ENCODE data around the gene MPP1. TPM values are rescaled to one million over a fixed set of nuclear protein-coding genes. Genes with fewer than 3 reads are reported as not detected.

MPP1 gene
- polyA plus RNA-seq, 1 experiment, result 14.2 TPM

DNA sequence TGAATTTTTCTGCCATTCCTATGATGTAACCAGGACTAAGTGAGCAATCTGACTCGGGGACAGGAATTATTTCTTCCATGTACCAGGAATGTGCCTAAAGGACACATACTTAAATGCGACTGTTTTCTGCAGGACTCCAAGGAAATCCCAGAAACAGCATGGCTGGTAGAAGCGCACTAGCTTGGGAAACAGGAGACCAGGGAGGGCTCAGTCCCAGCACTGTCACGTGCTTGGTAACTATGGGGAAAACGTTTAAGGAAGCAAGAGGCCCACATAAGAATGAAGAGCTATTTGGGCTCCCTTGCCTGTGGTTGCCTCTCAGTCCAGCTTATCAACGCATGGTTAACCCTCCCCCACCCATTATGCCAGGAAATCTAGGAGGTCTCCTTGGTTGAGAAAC is 19.6 kb downstream of the MPP1 start:
- TF ChIP-seq, protein P1, sequence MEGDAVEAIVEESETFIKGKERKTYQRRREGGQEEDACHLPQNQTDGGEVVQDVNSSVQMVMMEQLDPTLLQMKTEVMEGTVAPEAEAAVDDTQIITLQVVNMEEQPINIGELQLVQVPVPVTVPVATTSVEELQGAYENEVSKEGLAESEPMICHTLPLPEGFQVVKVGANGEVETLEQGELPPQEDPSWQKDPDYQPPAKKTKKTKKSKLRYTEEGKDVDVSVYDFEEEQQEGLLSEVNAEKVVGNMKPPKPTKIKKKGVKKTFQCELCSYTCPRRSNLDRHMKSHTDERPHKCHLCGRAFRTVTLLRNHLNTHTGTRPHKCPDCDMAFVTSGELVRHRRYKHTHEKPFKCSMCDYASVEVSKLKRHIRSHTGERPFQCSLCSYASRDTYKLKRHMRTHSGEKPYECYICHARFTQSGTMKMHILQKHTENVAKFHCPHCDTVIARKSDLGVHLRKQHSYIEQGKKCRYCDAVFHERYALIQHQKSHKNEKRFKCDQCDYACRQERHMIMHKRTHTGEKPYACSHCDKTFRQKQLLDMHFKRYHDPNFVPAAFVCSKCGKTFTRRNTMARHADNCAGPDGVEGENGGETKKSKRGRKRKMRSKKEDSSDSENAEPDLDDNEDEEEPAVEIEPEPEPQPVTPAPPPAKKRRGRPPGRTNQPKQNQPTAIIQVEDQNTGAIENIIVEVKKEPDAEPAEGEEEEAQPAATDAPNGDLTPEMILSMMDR (IDR thresholded peaks at IDR 0.05; ENCODE audit: insufficient read depth, low read depth, low read length), result no peak
- Histone ChIP-seq H3K36me3 (ENCODE audit: control insufficient read depth, insufficient read depth, low read length) (no peaks in the 10 kb centered on the region), H3K4me3 (ENCODE audit: low read depth, low read length) (no peak overlapping the region), H3K27me3 (ENCODE audit: control insufficient read depth, insufficient read depth, low read length) (no peaks in the 10 kb centered on the region)
- ChIA-PET CTCF (interaction anchor here (0.6 kb wide), 1 partner anchor 21 kb away, joined by 3 read pairs; no protein-coding TSS in a partner anchor), POLR2A (no interaction called here)
- DNase-seq (ENCODE audit: low read depth), result no peak

DNA sequence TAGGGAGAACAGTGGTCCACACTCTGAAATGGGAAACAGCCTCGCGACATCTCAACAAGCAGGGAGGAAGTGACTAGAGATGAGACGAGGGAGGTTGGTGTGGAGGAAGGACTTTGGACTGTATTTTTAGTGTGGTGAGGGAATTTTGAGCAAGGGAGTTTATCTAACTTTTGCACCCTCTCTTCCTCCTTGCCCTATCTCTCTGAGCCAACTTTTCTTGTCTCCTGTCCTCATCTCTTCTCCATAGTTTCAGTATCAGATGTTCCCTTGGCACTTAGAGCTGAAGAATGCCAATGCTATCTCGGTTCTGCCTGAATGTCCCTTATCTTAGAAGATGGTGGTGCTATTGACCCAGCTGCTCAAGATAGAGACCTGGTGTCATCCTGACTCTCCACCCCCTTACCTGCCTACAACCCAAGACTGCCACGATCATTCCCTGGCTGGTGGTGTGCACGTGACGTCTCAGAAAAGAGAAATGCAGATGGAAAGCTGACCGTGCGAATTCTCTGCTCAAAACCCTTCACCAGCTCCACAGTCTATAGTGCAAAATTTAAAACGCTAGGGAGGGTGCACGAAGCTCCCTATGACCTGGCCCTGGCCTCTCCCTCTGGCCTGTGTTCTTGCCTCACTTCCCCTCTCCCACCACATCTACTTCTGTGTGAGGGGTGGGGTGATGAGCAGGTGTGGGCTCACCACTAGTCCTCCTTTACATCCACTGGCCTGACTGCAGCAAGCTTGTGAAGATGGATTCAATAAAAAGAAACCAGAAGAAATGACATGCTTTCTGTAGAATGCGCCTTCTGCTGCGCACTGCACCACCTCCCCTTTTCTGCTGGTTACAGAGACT is 20.9 kb downstream of the MPP1 start:
- no peak for DNase-seq (ENCODE audit: low read depth)
- TF ChIP-seq, protein P1 (IDR thresholded peaks at IDR 0.05; ENCODE audit: insufficient read depth, low read depth, low read length), result no peak
- H3K36me3 ChIP-seq (ENCODE audit: control insufficient read depth, insufficient read depth, low read length), result no peaks in the 10 kb centered on the region
- no peaks in the 10 kb centered on the region for H3K27me3 ChIP-seq (ENCODE audit: control insufficient read depth, insufficient read depth, low read length)
- ChIA-PET POLR2A (no interaction called here), CTCF (no interaction called here)
- H3K4me3 ChIP-seq (ENCODE audit: low read depth, low read length), result no peak overlapping the region

DNA sequence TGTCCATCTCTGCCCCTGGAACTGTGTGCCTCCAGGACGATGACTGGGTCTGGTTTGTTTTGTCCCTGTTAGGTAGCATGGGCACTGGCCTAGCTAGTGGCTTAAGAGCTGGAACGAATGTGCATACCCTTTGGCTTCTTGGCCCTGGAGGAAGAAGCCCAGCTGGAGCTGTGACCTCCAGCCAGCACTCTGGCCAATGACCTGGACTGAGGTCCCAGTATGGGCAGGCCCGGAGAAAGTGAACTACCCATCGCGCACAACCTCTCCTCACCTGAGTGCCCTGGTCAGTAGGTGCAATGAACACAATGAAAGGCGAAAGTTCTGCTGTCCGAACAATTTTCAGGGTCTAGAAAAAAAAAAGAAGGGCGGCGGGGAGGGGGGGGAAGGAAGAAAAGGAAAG is 24.3 kb downstream of the MPP1 start:
- no peak overlapping the region for H3K4me3 ChIP-seq (ENCODE audit: low read depth, low read length)
- H3K27me3 ChIP-seq (ENCODE audit: control insufficient read depth, insufficient read depth, low read length), result no peaks in the 10 kb centered on the region
- DNase-seq (ENCODE audit: low read depth), result no peak
- peaks cover 6% of the 10 kb centered on the region for H3K36me3 ChIP-seq (ENCODE audit: control insufficient read depth, insufficient read depth, low read length)
- TF ChIP-seq, protein P1 (IDR thresholded peaks at IDR 0.05; ENCODE audit: insufficient read depth, low read depth, low read length), result no peak
- POLR2A ChIA-PET, result no interaction called here
- CTCF ChIA-PET, result interaction anchor here (1.0 kb wide), 1 partner anchor 14 kb away, joined by 3 read pairs; no protein-coding TSS in a partner anchor

DNA sequence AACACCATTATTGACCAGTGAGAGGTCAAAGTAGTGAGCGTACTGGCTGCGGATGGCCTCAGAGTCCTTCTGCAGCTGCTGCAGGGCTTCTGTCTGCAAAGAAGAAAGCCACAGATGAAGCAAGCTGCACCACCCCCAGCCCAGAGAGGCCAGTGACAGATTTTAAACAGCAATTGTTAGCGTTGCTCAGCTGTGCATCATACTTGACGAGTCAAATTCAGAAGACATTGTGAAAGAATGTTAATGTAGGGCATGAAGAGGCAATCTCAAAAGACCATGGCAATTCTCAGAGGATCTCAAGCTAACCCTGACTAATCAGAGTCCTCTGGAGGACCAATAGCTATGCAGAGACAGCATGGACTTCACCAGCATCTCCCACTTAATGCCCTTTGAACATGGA is 26.0 kb downstream of the MPP1 start:
- ChIA-PET POLR2A (no interaction called here), CTCF (no interaction called here)
- DNase-seq (ENCODE audit: low read depth), result no peak

DNA sequence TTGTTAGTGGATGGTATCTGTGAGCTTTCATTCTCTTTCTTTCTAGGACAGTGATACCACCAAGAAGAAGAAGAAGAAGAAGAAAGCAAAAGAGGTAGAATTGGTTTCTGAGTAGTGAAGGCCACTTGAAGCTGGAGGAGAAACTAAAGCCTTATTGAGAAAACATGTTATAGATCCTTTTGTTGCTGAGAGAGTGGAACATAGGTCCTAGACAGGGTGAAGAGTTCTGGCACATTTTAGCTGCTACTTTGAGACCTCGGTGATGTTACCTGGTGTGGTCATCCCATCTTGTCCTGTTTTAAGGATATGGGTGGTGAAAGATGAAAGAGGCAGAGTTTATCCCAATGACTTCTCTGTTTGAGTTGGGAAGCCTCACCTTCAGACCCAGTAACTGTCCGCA is 28.5 kb downstream of the MPP1 start:
- POLR2A ChIA-PET, result no interaction called here
- CTCF ChIA-PET, result interaction anchor here (1.4 kb wide), 1 partner anchor 15 kb away, joined by 3 read pairs; the partner anchor contains the start of gene DKC1
- TF ChIP-seq, protein P1 (IDR thresholded peaks at IDR 0.05; ENCODE audit: insufficient read depth, low read depth, low read length), result no peak
- DNase-seq (ENCODE audit: low read depth), result no peak
- Histone ChIP-seq H3K36me3 (ENCODE audit: control insufficient read depth, insufficient read depth, low read length) (peaks cover 13% of the 10 kb centered on the region), H3K4me3 (ENCODE audit: low read depth, low read length) (no peak overlapping the region), H3K27me3 (ENCODE audit: control insufficient read depth, insufficient read depth, low read length) (no peaks in the 10 kb centered on the region)

More for the DNA sequence above, 26.0 kb downstream of the MPP1 start:
- Histone ChIP-seq H3K36me3 (ENCODE audit: control insufficient read depth, insufficient read depth, low read length) (peaks cover 12% of the 10 kb centered on the region), H3K27me3 (ENCODE audit: control insufficient read depth, insufficient read depth, low read length) (no peaks in the 10 kb centered on the region), H3K4me3 (ENCODE audit: low read depth, low read length) (no peak overlapping the region)
- TF ChIP-seq, protein P1 (IDR thresholded peaks at IDR 0.05; ENCODE audit: insufficient read depth, low read depth, low read length), result no peak
